Measurements from ENCODE around the gene PLXNA4.

Gene PLXNA4

DNA sequence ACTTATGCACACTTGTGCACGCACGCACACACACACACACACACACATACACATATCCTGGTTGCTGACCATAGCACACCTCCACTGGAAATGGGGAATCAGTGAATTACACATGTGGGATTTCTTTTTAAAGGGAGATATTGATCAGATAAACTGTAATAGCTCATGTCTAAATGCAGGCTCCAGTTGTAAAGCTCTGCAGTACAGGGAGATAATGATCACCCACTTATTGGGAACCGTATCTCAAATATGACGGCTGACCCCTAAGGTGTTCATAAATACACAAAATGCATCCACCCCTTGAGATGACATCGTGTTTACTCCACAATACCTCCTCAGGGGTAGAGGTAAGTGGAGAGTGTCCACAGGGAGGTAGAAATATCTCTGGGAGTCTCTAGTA lies 79.2 kb downstream of the PLXNA4 start:
- Histone ChIP-seq H3K4me3 (ENCODE audit: insufficient read depth, low read depth, low read length) (no peak overlapping the region), H3K36me3 (ENCODE audit: control insufficient read depth, insufficient read depth, low read length) (no peaks in the 10 kb centered on the region), H3K4me1 (ENCODE audit: control insufficient read depth, insufficient read depth, low read length) (no peaks in the 10 kb centered on the region), H3K9me3 (ENCODE audit: control insufficient read depth, low read length) (no peaks in the 10 kb centered on the region), H3K27ac (ENCODE audit: insufficient read depth, low read depth, low read length, poor library complexity, severe bottlenecking) (no peak overlapping the region), H3K27me3 (ENCODE audit: control insufficient read depth, insufficient read depth, low read length, poor library complexity, severe bottlenecking) (no peaks in the 10 kb centered on the region)
- WGBS, 2 experiments, result 87 to 92% methylated on average over 2 to 5 of the region's 5 CpGs

DNA sequence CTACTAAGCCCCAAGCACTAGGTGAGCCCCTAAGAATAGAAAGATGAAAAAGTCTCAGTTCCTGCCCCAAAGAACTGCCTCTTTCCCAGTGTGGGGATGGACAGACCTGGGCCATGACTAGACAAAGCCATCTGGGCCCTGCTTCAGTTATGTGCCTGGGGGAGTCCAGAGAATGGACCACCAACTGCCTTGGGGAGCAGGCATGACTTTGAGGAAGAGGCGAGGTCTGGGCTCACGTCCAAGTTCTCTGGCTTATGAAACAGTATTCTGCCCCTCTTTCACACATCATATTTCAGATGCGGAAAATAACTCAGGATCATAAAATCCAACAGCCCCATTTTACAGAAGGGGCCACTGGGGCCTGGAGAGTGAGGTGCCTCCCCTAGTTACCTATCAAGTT lies 80.3 kb downstream of the PLXNA4 start:
- Histone ChIP-seq H3K36me3 (ENCODE audit: control insufficient read depth, insufficient read depth, low read length) (no peaks in the 10 kb centered on the region), H3K27ac (ENCODE audit: insufficient read depth, low read depth, low read length, poor library complexity, severe bottlenecking) (no peak overlapping the region), H3K9me3 (ENCODE audit: control insufficient read depth, low read length) (no peaks in the 10 kb centered on the region), H3K27me3 (ENCODE audit: control insufficient read depth, insufficient read depth, low read length, poor library complexity, severe bottlenecking) (no peaks in the 10 kb centered on the region), H3K4me3 (ENCODE audit: insufficient read depth, low read depth, low read length) (no peak overlapping the region), H3K4me1 (ENCODE audit: control insufficient read depth, insufficient read depth, low read length) (no peaks in the 10 kb centered on the region)
- WGBS, 2 experiments, result 95 to 97% methylated on average over 3 of the region's 3 CpGs

GRCh38 chr7:132494474-132494873 lies 81.8 kb downstream of the PLXNA4 start:
- Histone ChIP-seq H3K36me3 (ENCODE audit: control insufficient read depth, insufficient read depth, low read length) (no peaks in the 10 kb centered on the region), H3K9me3 (ENCODE audit: control insufficient read depth, low read length) (no peaks in the 10 kb centered on the region), H3K4me3 (ENCODE audit: insufficient read depth, low read depth, low read length) (no peak overlapping the region), H3K4me1 (ENCODE audit: control insufficient read depth, insufficient read depth, low read length) (no peaks in the 10 kb centered on the region), H3K27ac (ENCODE audit: insufficient read depth, low read depth, low read length, poor library complexity, severe bottlenecking) (no peak overlapping the region), H3K27me3 (ENCODE audit: control insufficient read depth, insufficient read depth, low read length, poor library complexity, severe bottlenecking) (no peaks in the 10 kb centered on the region)
- WGBS, 2 experiments, result 91 to 94% methylated on average over 12 of the region's 12 CpGs

GRCh38 chr7:132492823-132493445 lies 83.3 kb downstream of the PLXNA4 start:
- H3K27ac ChIP-seq (ENCODE audit: insufficient read depth, low read depth, low read length, poor library complexity, severe bottlenecking), result no peak overlapping the region
- no peaks in the 10 kb centered on the region for H3K27me3 ChIP-seq (ENCODE audit: control insufficient read depth, insufficient read depth, low read length, poor library complexity, severe bottlenecking)
- H3K4me3 ChIP-seq (ENCODE audit: insufficient read depth, low read depth, low read length), result no peak overlapping the region
- no peaks in the 10 kb centered on the region for H3K36me3 ChIP-seq (ENCODE audit: control insufficient read depth, insufficient read depth, low read length)
- H3K4me1 ChIP-seq (ENCODE audit: control insufficient read depth, insufficient read depth, low read length), result no peaks in the 10 kb centered on the region
- H3K9me3 ChIP-seq (ENCODE audit: control insufficient read depth, low read length), result no peaks in the 10 kb centered on the region
- 77 to 97% methylated on average over 1 of the region's 1 CpG for WGBS, 2 experiments

DNA sequence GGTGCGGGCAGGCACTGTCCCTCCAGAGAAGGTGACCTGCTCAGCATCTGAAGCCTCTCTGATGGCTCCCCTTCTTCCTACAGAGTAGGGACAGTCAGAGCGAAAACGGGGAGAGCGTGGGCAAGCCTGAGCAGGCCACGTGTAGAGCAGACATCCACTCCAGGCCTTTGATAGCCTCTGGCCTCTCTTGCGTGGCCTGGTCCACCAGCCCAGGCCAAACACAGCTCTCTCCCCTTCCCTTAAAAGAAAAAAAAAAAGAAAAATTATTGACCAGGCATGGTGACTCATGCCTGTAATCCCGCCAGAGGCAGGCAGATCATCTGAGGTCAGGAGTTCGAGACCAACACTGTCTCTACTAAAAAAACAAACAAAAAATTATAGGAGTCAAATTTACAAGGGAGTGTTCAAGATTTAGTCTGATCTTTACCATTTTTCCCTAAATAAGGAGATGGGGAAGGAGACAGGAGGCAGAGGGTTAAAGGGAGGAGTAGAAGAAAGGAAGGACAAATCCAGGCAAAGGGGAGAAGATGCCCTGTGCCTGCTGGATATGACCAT lies 84.8 kb downstream of the PLXNA4 start:
- Histone ChIP-seq H3K36me3 (ENCODE audit: control insufficient read depth, insufficient read depth, low read length) (no peaks in the 10 kb centered on the region), H3K27me3 (ENCODE audit: control insufficient read depth, insufficient read depth, low read length, poor library complexity, severe bottlenecking) (no peaks in the 10 kb centered on the region), H3K4me1 (ENCODE audit: control insufficient read depth, insufficient read depth, low read length) (no peaks in the 10 kb centered on the region), H3K27ac (ENCODE audit: insufficient read depth, low read depth, low read length, poor library complexity, severe bottlenecking) (no peak overlapping the region), H3K4me3 (ENCODE audit: insufficient read depth, low read depth, low read length) (no peak overlapping the region), H3K9me3 (ENCODE audit: control insufficient read depth, low read length) (no peaks in the 10 kb centered on the region)
- 93 to 97% methylated on average over 7 to 8 of the region's 8 CpGs for WGBS, 2 experiments

- Histone ChIP-seq H3K9me3 (ENCODE audit: control insufficient read depth, low read length) (no peaks in the 10 kb centered on the region), H3K27ac (ENCODE audit: insufficient read depth, low read depth, low read length, poor library complexity, severe bottlenecking) (no peak overlapping the region), H3K27me3 (ENCODE audit: control insufficient read depth, insufficient read depth, low read length, poor library complexity, severe bottlenecking) (no peaks in the 10 kb centered on the region), H3K4me1 (ENCODE audit: control insufficient read depth, insufficient read depth, low read length) (no peaks in the 10 kb centered on the region), H3K4me3 (ENCODE audit: insufficient read depth, low read depth, low read length) (no peak overlapping the region), H3K36me3 (ENCODE audit: control insufficient read depth, insufficient read depth, low read length) (no peaks in the 10 kb centered on the region)
- WGBS, 2 experiments, result 70 to 71% methylated on average over 4 of the region's 4 CpGs
Measured at GRCh38 chr7:132490474-132490873, 85.8 kb downstream of the PLXNA4 start.

DNA sequence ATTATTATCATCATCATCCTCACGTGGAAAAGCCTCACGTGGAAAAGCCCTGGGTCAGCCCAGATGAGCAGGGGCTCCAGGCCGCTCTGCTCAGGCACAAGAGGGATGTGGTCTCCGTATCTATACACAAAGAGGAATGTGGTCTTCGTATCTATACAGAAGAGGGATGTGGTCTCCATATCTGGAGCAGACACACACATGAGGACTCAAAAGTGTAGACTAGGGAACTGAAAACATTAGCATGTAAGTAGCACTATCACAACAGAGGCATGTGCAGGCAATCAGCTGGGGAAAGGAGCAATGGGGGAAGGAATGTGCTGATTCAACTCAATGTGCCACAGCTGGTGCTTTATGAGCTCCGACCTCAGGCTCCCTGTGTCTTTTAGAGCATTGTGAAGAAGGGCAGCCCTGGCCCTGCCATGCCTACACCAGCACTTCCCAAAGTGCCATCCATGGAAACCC lies 86.5 kb downstream of the PLXNA4 start:
- no peaks in the 10 kb centered on the region for H3K9me3 ChIP-seq (ENCODE audit: control insufficient read depth, low read length)
- H3K27me3 ChIP-seq (ENCODE audit: control insufficient read depth, insufficient read depth, low read length, poor library complexity, severe bottlenecking), result no peaks in the 10 kb centered on the region
- 88 to 92% methylated on average over 6 of the region's 6 CpGs for WGBS, 2 experiments
- no peak overlapping the region for H3K4me3 ChIP-seq (ENCODE audit: insufficient read depth, low read depth, low read length)
- no peak overlapping the region for H3K27ac ChIP-seq (ENCODE audit: insufficient read depth, low read depth, low read length, poor library complexity, severe bottlenecking)
- H3K4me1 ChIP-seq (ENCODE audit: control insufficient read depth, insufficient read depth, low read length), result no peaks in the 10 kb centered on the region
- no peaks in the 10 kb centered on the region for H3K36me3 ChIP-seq (ENCODE audit: control insufficient read depth, insufficient read depth, low read length)

- Histone ChIP-seq H3K27me3 (ENCODE audit: control insufficient read depth, insufficient read depth, low read length, poor library complexity, severe bottlenecking) (no peaks in the 10 kb centered on the region), H3K9me3 (ENCODE audit: control insufficient read depth, low read length) (no peaks in the 10 kb centered on the region), H3K4me1 (ENCODE audit: control insufficient read depth, insufficient read depth, low read length) (no peaks in the 10 kb centered on the region), H3K27ac (ENCODE audit: insufficient read depth, low read depth, low read length, poor library complexity, severe bottlenecking) (no peak overlapping the region), H3K4me3 (ENCODE audit: insufficient read depth, low read depth, low read length) (no peak overlapping the region), H3K36me3 (ENCODE audit: control insufficient read depth, insufficient read depth, low read length) (no peaks in the 10 kb centered on the region)
- WGBS, 2 experiments, result 94% methylated on average over 6 of the region's 6 CpGs
Measured at GRCh38 chr7:132488634-132489302, 87.5 kb downstream of the PLXNA4 start.

- H3K4me1 ChIP-seq (ENCODE audit: control insufficient read depth, insufficient read depth, low read length), result no peaks in the 10 kb centered on the region
- WGBS, 2 experiments, result 61 to 63% methylated on average over 6 of the region's 6 CpGs
- H3K9me3 ChIP-seq (ENCODE audit: control insufficient read depth, low read length), result no peaks in the 10 kb centered on the region
- no peak overlapping the region for H3K4me3 ChIP-seq (ENCODE audit: insufficient read depth, low read depth, low read length)
- no peak overlapping the region for H3K27ac ChIP-seq (ENCODE audit: insufficient read depth, low read depth, low read length, poor library complexity, severe bottlenecking)
- H3K36me3 ChIP-seq (ENCODE audit: control insufficient read depth, insufficient read depth, low read length), result no peaks in the 10 kb centered on the region
- no peaks in the 10 kb centered on the region for H3K27me3 ChIP-seq (ENCODE audit: control insufficient read depth, insufficient read depth, low read length, poor library complexity, severe bottlenecking)
Measured at GRCh38 chr7:132486274-132486610, 90.0 kb downstream of the PLXNA4 start.

GRCh38 chr7:132485600-132486273 lies 90.5 kb downstream of the PLXNA4 start:
- H3K4me1 ChIP-seq (ENCODE audit: control insufficient read depth, insufficient read depth, low read length), result no peaks in the 10 kb centered on the region
- H3K4me3 ChIP-seq (ENCODE audit: insufficient read depth, low read depth, low read length), result no peak overlapping the region
- no peaks in the 10 kb centered on the region for H3K27me3 ChIP-seq (ENCODE audit: control insufficient read depth, insufficient read depth, low read length, poor library complexity, severe bottlenecking)
- WGBS, 2 experiments, result 92 to 94% methylated on average over 9 of the region's 9 CpGs
- H3K36me3 ChIP-seq (ENCODE audit: control insufficient read depth, insufficient read depth, low read length), result no peaks in the 10 kb centered on the region
- no peak overlapping the region for H3K27ac ChIP-seq (ENCODE audit: insufficient read depth, low read depth, low read length, poor library complexity, severe bottlenecking)
- H3K9me3 ChIP-seq (ENCODE audit: control insufficient read depth, low read length), result no peaks in the 10 kb centered on the region

Data from ectodermal cell (in vitro differentiated cells).